Left forelimb (tissue), 1 donor: Measurements from ENCODE around the gene RNF149.

Experiments
- DNase-seq: peaks from one replicate; pipeline ENCODE4 v3.0.0-alpha.2; 2018; ENCODE audit warnings: low spot score

RNF149 gene

DNA sequence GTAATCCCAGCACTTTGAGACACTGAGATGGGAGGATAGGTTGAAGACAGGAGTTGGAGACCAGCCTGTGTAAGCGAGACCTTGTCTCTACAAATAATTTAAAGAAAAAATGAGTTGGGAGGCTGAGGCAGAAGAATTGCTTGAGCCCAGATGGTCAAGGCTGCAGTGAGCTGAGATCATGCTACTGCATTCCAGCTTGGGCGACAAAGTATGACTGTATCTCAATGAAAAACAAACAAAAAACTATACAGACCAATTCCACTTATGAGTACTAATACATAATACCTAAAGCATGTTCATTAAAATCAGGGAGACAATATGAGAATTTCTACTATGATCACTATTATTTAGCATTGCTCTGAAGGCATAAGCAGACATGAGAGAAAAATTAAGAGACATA, 12.6 kb downstream of the RNF149 start:
- no peak for DNase-seq

GRCh38 chr2:101294861-101295260, 13.6 kb downstream of the RNF149 start:
- no peak for DNase-seq

- no peak for DNase-seq
Observed at GRCh38 chr2:101293544-101293943, 15.0 kb downstream of the RNF149 start.

- no peak for DNase-seq
Observed at GRCh38 chr2:101291973-101292372, 16.5 kb downstream of the RNF149 start.

- DNase-seq: no peak
Observed at GRCh38 chr2:101290711-101291110, 17.8 kb downstream of the RNF149 start.

DNA sequence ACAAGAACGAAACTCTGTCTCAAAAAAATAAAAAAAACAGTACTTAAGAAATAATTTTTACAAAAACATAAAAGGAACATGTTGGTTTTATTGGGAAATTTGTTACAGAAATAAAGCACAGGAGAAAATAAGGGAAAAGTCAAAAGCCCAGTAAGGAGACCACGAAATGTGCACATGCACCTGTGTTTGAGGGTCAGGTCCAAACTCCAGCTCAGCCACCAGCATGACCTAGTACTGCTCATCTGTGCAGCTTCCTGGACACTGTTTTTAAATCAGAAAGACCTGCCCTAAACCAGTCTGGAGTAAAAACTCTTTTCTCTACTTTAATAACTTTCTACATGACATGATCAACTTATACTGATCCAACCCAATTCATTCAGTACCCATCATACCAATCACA, 21.2 kb downstream of the RNF149 start:
- no peak for DNase-seq

- no peak for DNase-seq
Observed at GRCh38 chr2:101286684-101287083, 21.8 kb downstream of the RNF149 start.

DNA sequence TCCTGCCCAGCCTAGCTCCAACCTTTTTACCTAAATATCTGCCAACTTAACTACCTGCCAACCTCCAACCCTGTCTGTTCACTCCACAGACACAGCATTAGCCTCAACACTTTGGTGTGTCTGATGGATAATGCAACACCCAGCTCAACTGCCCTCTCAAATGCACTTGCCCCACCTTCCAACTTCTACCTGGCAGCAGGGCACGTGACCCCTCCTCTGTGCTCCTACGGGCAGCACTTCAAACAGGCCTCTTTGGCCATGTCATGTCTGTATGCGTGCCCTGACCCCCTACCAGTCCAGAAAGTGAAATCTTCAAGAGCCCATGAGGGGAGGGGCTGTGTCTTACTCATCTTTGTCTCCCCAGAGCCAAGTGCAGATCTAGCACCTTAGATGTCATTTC, 25.5 kb downstream of the RNF149 start:
- DNase-seq: no peak

DNA sequence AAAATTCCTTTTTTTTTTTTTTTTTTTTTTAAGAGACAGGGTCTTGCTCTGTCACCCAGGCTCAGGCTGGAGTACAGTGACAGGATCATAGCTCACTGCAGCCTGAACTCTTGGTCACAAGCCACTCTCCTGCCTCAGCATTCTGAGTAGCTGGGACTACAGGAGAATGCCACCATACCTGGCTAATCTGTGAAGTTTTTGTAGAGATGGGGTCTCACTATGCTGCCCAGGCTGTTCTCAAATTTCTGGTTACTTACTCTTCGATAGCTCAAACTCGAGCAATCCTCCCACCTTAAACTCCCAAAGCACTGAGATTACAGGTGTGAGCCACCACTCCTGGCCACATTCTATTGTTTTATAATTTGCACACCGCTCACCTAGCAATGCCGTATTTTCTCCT, 27.0 kb downstream of the RNF149 start:
- DNase-seq: no peak

DNA sequence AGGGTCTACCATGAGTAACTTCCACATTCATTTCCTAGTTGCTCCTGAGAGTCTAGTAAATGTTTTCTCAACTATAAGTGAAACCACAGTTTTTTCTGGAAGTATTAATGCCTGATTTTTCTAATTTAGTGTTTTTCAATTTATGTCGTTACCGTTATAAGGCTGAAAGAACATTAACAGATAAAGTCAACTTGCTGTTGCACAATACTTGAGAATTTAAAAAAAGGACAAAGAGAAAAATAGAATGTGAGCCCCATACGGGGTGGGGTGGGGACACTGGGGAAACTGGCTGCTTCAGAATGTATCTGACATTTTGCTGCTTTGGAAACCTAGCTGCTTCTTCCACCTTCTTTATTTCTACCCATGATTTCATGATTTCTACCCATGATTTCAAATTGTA, 29.6 kb downstream of the RNF149 start:
- DNase-seq: no peak

DNA sequence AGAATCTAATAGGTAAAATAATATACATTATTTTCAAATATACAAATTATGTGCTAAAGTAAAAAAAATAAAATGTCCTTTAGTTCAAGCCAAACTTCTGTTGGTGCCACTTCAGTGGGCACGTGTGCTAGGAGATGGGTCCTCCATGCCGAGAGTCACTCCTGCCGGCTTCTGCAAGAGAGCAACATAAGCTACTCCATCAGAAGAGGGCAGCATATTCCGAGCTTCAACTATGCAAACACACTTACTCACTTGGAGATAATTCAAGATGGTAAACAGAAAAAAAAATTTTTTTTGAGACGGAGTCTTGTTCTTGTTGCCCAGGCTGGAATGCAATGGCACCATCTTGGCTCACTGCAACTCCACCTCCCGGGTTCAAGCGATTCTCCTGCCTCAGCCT, 31.4 kb downstream of the RNF149 start:
- no peak for DNase-seq

- no peak for DNase-seq
Observed at GRCh38 chr2:101274142-101274541, 34.4 kb downstream of the RNF149 start.

DNA sequence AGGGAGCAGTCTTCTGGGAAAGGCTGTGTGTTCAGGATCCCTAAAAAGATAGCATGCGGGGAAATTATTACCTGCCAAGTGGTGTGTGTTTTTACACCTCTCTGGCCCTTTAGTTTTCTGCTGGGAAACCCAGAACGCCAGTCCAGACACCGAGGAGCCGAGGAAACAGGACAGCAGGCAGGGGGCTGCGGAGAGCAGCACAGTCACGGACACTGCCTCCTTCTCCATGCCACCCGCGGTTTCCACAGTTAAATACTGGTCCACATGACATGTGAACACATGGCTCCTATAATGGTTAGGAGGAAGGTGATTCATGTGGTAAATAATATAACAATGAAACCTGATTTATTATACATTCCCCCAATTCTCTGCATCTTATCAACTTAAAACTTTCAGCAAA, 35.4 kb downstream of the RNF149 start:
- DNase-seq: no peak

DNA sequence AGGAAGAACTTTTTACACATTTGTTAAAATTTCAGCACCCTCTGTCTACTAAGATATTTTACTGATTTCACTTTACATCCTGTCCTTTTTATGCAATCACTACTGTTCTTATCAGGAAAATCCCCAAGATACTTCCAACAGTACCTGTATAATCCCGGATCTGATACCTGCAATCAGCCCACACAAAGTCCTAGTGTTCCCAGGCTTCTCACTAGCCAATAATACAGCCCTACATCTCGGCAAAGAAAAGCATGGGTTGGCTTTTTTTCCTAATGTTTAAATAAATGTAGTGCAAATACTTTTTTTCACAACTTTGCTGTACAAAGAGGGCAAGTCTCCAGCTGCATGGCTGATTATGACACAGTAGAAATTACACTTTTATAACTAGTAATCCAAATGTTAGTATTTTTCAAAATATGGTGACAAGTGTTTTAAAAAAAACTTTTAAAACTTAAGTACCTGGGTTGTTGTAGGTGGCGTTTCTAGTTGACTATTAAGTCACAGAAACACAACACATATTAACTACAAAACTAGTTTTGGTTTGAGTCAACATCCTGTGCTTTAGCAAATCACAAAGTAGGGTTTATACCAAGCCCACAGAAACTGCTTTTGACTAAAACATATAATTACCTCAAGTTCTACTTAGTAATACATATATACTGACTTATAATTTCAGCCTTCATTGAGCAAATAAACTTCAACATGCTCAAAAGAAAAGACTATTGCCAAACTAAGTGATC, 36.3 kb downstream of the RNF149 start:
- DNase-seq: no peak

- DNase-seq: no peak
Observed at GRCh38 chr2:101270700-101271259, 37.7 kb downstream of the RNF149 start.

GRCh38 chr2:101267671-101268656, 40.5 kb downstream of the RNF149 start:
- no peak for DNase-seq

- no peak for DNase-seq
Observed at GRCh38 chr2:101265893-101266499, 42.5 kb downstream of the RNF149 start.

- DNase-seq: no peak
Observed at GRCh38 chr2:101264360-101264939, 44.1 kb downstream of the RNF149 start.

- DNase-seq: no peak
Observed at GRCh38 chr2:101263377-101263800, 45.1 kb downstream of the RNF149 start.

DNA sequence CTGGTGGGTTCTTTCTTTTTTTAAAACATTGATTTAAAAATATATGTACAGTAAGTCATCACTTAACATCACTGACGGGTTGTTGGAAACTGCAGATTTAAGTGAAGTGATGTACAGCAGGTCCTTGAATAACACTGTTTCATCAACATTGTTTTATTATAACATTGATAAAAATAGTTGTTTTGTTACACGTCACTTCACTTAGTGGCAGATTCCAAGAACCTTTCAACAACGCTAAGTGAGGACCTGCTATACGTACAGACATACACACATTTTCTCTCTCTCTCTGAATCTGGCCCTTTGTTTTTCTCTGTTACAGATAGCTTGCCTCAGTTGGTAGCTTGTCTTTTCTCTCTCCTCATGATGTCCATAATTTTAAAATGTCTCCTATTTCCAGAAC, 46.4 kb downstream of the RNF149 start:
- no peak for DNase-seq

GRCh38 chr2:101258804-101259203, 49.7 kb downstream of the RNF149 start:
- DNase-seq: no peak

GRCh38 chr2:101256316-101256715, 52.2 kb downstream of the RNF149 start:
- no peak for DNase-seq
